Hippocampal formation (tissue), 2 donors: Measurements from ENCODE around the gene PLA2G12A.

ENCODE experiments used
- DNase-seq, 2 donors: peaks; one replicate each; lab custom pipeline; 2025; lab: John Stamatoyannopoulos, UW

Gene PLA2G12A

DNA sequence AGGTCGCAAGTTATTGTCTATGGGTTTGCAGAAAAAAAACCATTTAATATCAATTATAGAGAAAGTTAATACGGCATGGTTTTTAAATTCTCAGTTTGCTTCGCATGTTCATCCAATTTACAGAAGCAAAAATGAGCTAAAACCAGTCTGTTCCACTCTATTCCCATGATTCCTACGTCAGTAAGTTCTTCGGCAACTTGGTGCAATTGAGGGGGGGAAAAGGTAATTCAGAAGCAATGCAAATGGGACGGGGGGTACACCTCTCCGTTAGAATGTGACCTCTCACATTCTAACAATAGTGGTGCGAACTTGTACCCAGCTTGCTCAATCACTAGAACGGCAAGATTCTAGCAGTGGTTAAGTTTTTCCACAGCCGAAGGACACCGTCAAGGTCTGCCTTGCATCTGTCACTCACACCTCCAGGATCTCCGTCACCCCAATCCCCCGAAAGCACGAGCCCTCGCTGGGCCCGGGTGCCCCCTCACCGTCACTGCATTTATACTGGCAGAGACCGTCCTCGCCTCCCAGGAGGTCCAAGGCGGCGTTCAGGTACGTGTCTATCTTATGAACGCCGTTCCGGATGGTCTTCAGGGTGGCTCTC lies 653 bp downstream of the PLA2G12A start:
- DNase-seq, result peak in 1 of 2 donors; percentile 27

GRCh38 chr4:109728385-109728784 lies 1.5 kb downstream of the PLA2G12A start:
- DNase-seq, result no peak

- DNase-seq, result no peak
Observed at GRCh38 chr4:109723110-109723509, 6.8 kb downstream of the PLA2G12A start.

DNA sequence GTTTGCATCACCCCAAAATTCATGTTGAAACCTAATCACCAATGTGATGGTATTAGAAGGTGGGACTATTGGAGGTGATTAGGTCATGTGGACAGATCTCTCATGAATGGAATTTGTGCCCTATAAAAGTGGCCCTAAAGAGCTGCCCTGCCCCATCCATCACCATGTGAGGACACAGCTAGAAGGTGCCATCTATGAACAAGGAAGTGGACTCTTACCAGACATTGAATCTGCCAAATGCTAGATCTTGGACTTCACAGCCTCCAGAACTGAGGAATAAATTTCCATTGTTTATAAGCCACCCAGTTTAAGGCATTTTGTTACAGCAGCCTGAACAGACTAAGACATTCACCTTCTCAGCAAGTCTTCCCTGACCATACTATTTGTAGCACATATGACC lies 7.5 kb downstream of the PLA2G12A start:
- DNase-seq, result no peak

DNA sequence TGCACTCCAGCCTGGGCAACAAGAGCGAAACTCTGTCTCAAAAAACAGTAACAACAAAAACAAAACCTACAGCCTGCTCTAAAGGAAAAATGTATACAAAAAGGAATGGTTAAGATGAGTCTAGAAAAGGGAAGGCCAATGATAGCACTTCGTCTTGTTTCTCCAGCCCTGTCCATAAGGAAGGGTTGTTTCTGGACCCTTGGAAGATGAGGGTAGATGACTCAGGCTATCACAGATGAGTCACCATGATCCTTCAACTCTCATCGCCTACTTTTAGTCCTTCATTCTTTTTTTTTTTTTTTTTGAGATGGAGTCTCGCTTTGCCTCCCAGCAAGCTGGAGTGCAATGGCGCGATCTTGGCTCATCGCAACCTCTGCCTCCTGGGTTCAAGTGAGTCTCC lies 8.8 kb downstream of the PLA2G12A start:
- no peak for DNase-seq

- no peak for DNase-seq
Observed at GRCh38 chr4:109719604-109720003, 10.3 kb downstream of the PLA2G12A start.

GRCh38 chr4:109718759-109719158 lies 11.1 kb downstream of the PLA2G12A start:
- DNase-seq, result no peak

- no peak for DNase-seq
Observed at GRCh38 chr4:109713500-109713899, 16.4 kb downstream of the PLA2G12A start.

DNA sequence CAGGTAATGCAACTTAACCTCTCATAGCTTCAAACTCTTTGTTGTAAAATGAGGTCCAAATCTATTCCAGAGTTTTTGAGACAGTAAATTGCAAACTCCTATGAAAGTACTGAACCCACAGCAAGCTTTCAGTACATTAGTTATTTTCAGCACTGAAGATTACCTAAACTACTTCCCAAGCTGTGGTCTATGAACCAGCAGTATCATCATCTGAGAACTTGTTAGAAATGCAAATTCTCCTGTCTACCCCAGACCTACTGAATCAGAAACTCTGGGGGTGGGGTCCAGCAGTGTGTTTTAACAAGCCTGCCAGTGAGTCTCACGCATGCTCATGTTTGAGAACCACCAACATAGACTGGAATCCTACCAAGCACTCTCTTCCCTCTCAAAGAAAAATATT lies 20.9 kb downstream of the PLA2G12A start:
- no peak for DNase-seq

DNA sequence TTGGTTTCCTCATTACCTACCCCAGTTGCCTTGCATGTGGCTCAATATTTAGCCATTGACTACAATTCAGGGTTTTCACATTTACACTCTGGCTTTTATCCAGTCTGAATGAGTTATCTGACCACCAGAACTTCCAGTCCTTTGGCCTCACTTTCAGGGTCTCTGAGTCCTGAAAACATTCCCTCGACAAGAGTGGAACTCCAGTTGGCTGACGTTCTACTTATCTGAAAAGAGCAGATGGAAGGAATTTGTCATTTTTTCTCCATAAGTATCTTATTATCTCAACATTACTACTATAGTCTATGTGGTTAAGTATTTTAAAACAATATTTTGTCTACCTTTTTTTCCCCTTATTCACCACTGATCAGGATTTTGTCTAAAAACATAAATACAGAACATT lies 21.4 kb downstream of the PLA2G12A start:
- no peak for DNase-seq

- no peak for DNase-seq
Observed at GRCh38 chr4:109703664-109704361, 26.1 kb downstream of the PLA2G12A start.

- DNase-seq, result peak; percentile 53 to 71
Observed at GRCh38 chr4:109702950-109703663, 26.8 kb downstream of the PLA2G12A start, which contains the start of gene CASP6. Gene CASP6 (minus strand): TSS chr4:109703445. CDS start chr4:109703395, 50 bp downstream.

DNA sequence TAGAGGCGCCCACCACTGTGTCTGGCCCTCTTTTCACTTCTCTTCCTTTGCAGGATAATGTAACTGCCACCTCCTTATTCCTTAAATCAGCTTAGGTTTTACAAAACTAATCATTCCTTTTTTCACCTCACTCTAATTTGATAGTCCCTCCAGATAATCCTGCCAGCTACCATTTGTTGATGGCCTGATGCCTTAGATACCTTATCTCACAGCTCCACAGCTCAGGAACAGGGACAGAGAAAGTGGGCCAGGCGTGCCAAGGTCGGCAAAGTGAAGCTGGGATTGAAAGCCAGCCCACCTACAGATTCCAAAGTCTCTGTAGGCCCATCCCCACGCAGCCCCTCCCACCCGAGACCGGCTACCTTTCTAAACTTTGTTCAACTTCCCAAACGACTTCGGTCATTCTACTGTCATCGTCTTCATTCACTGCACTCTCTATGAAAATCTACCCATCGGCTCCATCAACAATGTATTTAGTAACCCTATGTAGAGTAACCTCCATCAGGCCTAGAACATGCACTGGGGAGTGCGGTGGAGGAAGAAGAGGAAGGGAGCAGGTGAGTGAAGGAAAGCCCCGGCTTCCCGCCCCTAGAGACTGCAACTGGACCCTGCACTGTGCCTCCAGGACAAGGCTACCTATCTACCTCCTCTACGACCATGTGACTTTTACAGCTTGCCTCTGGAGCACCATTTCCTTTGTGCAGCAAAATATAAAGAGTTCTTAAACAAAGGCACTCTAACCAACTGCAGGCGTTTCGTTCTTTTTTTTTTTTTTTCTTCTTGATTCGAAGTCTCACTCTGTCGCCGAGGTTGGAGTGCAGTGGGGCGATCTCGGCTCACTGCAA lies 28.1 kb downstream of the PLA2G12A start:
- no peak for DNase-seq

DNA sequence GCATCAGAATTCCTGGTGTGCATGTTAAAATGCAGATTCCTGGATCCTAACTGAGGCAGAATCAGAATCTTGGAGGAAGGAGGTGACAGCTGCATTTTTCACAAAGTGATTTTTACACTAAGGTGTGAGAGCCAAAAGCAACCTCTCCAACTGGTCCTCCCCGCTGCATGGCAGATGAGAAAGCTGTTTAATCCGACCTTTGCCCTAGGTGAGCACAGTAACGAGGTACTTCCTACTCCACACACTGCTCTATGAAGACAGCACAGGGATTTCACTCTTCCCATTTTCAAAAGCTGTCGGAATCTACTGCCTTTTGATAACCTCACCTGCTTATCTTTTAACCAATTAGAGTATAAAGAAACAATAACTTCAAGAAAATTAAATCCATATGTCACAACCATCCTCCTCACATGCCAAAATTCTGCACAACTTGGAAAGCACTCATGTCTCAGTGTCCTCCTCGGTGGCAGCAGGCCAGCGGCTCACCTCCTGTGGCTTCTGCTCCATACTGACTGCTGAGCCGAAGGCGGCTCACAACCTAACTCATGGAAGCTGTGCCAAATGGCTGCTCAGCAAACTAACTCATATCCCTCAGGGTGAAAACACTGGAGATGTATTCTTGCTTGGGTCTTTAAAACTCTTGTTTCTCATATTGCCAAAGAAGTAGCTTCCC lies 30.2 kb downstream of the PLA2G12A start:
- no peak for DNase-seq

GRCh38 chr4:109698656-109699055 lies 31.2 kb downstream of the PLA2G12A start:
- DNase-seq, result no peak

DNA sequence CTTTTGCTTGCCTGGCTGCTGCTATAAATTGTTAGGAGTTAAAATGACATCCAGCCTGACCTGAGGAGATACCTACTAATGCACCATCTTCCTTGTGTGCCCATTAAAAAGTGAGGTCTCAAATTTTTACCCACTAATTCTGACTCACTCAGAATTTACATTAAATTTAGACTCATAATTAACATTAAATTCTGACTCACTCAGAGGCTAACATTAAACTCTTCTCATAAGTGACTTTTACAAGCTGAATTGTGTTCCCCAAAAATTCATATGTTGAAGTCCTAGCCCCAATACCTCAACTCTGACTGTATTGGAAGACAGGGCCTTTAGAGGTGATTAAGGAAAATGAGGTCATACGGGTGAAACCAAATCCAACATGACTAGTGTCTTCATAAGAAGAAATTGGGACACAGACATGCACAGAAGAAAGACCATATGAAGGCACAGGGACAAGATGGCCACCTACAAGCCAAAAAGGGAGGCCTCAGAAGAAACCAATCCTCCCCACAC lies 38.4 kb downstream of the PLA2G12A start:
- DNase-seq, result no peak

GRCh38 chr4:109690690-109691410 lies 39.0 kb downstream of the PLA2G12A start:
- no peak for DNase-seq

- no peak for DNase-seq
Observed at GRCh38 chr4:109684727-109685126, 45.1 kb downstream of the PLA2G12A start.

GRCh38 chr4:109683621-109684253 lies 46.1 kb downstream of the PLA2G12A start:
- no peak for DNase-seq

DNA sequence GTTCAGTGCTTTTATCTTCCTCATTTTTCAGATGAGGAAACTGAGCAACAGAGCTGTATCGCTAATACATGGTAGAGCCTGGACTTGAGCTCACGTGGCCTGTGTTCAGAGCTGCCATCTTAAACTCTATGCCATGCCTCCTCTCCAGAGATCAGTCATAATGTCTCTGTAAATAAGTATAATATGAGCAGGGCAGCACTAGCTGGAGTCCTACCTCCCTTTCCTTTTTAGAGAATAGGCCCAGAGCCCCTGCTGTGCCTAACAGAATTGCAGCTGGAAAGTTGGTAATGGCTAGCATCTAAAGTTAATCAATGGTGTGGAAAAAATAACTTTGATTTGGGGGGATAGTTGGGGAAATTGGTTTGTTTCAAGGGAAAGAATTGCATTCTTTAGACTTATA lies 47.0 kb downstream of the PLA2G12A start:
- DNase-seq, result no peak
